GM23248 (cell line): Measurements from ENCODE around the gene HOTAIR. TPM values are rescaled to one million over a fixed set of nuclear protein-coding genes. Genes with fewer than 3 reads are reported as not detected.
A peak's percentile ranks its signal among the peaks of the same experiment; 100 is the strongest.

ENCODE experiments used
- DNase-seq: peaks from one replicate; pipeline ENCODE4 v3.0.0-alpha.2; 2015
- H2AFZ ChIP-seq: fragments of 200-600 bp; sonication (generic); 2 replicates; pipeline ENCODE4 v1.6.1; 2016; ENCODE audit warnings: antibody characterized with exemption
- H3F3A ChIP-seq: fragments of 200-600 bp; sonication (generic); 2 replicates; pipeline ENCODE4 v1.6.1; 2016; ENCODE audit warnings: mild to moderate bottlenecking, antibody characterized with exemption, mixed run types; ENCODE audit not compliant: insufficient read depth
- H3K27ac ChIP-seq: fragments of 200-600 bp; sonication (generic); 2 replicates; pipeline ENCODE4 v1.5.1; 2016; ENCODE audit warnings: mild to moderate bottlenecking
- H3K27me3 ChIP-seq: fragments of 200-600 bp; sonication (generic); replicated peaks from 2 replicates; pipeline ENCODE4 v1.6.1; 2016; ENCODE audit warnings: mild to moderate bottlenecking; ENCODE audit not compliant: insufficient read depth
- H3K36me3 ChIP-seq: fragments of 200-600 bp; sonication (generic); 2 replicates; pipeline ENCODE4 v1.6.1; 2016; ENCODE audit warnings: low read depth, mild to moderate bottlenecking
- H3K4me1 ChIP-seq: fragments of 200-600 bp; sonication (generic); 2 replicates; pipeline ENCODE4 v1.6.1; 2016; ENCODE audit warnings: mild to moderate bottlenecking; ENCODE audit not compliant: insufficient read depth
- H3K4me2 ChIP-seq: fragments of 200-600 bp; sonication (generic); one replicate; pipeline ENCODE4 v1.6.1; 2016; ENCODE audit warnings: mild to moderate bottlenecking; ENCODE audit not compliant: unreplicated experiment
- H3K4me3 ChIP-seq: fragments of 200-600 bp; sonication (generic); 2 replicates; pipeline ENCODE4 v1.5.1; 2016; ENCODE audit warnings: mild to moderate bottlenecking
- H3K79me2 ChIP-seq: fragments of 200-600 bp; sonication (generic); 2 replicates; pipeline ENCODE4 v1.6.1; 2016; ENCODE audit warnings: mild to moderate bottlenecking; ENCODE audit not compliant: insufficient read depth
- H3K9ac ChIP-seq: fragments of 200-600 bp; sonication (generic); 2 replicates; pipeline ENCODE4 v1.6.1; 2016; ENCODE audit warnings: mild to moderate bottlenecking
- H3K9me2 ChIP-seq: fragments of 200-600 bp; sonication (generic); 2 replicates; pipeline ENCODE4 v1.6.1; 2016; ENCODE audit warnings: mixed run types, mild to moderate bottlenecking, moderate library complexity; ENCODE audit not compliant: insufficient read depth
- H3K9me3 ChIP-seq: fragments of 200-600 bp; sonication (generic); one replicate; pipeline ENCODE4 v1.6.1; 2017; ENCODE audit warnings: low read depth
- H4K20me1 ChIP-seq: fragments of 200-600 bp; sonication (generic); 2 replicates; pipeline ENCODE4 v1.6.0; 2016; ENCODE audit not compliant: insufficient read depth
- EZH2 ChIP-seq: fragments of 200-600 bp; sonication (generic); IDR thresholded peaks from 2 replicates; pipeline ENCODE4 v1.6.1; 2018; ENCODE audit warnings: antibody characterized with exemption, mild to moderate bottlenecking; ENCODE audit not compliant: insufficient read depth, poor library complexity, severe bottlenecking
- EZH2phosphoT487 ChIP-seq: fragments of 200-600 bp; sonication (generic); IDR thresholded peaks from 2 replicates; pipeline ENCODE4 v1.6.1; 2018; ENCODE audit warnings: antibody characterized with exemption, moderate library complexity, mild to moderate bottlenecking, low read depth; ENCODE audit not compliant: insufficient read depth
- whole genome bisulfite sequencing, 2 experiments: methylation state at CpG; one replicate each; pipeline ENCODE4 v1.1.6; 2015 to 2017; ENCODE audit warnings: low lambda C conversion rate in 2 of 2, low coverage in 1 of 2; ENCODE audit errors: missing lambda C conversion rate in 2 of 2; 5-methylcytosine and 5-hydroxymethylcytosine counted together
- in situ Hi-C: fragments of 300-500 bp; cut with MboI; formaldehyde crosslinking; loops from 2 replicates; pipeline ENCODE4 v1.15.0; 2020
- microRNA counts: library from miRNA; unstranded; fragments of <30 nt; microRNA quantifications from one replicate; lab custom pipeline; 2016
- microRNA-seq: library from miRNA; unstranded; fragments of <30 nt; microRNA quantifications from one replicate; pipeline ENCODE4, GENCODE V29; 2016; ENCODE audit warnings: borderline number of aligned reads
- polyA plus RNA-seq: library from polyadenylated mRNA; unstranded; fragments of >200 nt; fragmentation: Nextera tagmentation; extraction: Ambion mirVana; gene quantifications from 2 replicates; pipeline ENCODE4 v1.2.1, GENCODE V29; 2016
- small RNA-seq: library from RNA; depleted of rRNA; stranded (forward); fragments of <200 nt; gene quantifications from one replicate; pipeline ENCODE3, GENCODE V24; 2014; ENCODE audit warnings: low read depth, low replicate concordance
- total RNA-seq: library from RNA; depleted of rRNA; stranded (reverse); fragments of >200 nt; shearing (Covaris generic); gene quantifications from 2 replicates; pipeline ENCODE4 v1.2.3, GENCODE V29; 2014; rRNA removed

Gene HOTAIR
- total and polyA plus RNA-seq, 2 experiments from 2014 or later, result not detected

DNA sequence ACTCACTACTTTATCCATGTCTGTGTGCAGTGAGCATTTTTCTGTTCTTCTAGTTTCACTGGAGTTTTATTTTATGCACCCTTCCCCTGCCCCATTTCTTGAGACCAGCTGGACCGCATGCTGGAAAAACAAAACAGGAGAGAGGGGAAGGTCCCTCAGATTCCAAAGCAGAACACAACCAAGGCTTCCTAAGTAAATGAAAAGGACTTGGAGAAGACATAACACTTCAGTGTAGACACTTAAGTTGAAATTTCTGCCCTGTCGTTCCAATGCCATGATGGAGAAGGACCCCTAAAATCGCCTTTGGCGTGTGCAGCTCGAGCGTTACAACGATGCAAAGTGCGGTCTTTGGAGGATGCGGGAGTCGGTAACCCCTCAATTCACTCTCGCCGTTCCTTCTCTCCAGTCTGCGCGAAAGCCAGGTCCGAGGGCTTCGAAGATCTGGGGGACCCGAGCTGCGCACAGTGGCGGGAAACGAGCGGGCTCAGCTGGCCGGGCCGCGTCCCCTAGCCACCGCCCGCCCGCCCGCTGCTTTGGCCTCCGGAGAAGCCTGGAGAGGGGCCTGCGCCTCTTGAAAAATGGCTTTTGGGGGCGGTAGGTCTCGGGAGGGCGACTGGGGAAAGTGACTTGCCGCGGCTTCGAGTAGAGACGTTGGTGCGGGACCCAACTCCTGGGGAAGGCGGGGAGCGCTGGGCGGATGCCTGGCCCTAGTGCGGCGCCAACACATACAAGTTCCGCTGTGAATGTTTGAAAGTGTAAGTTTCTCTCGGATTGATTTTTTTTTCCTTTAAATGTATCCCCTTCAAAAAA is 47.3 kb downstream of the HOTAIR start:
- Histone ChIP-seq H3K4me1 (no peaks in the 10 kb centered on the region), H3F3A (no peaks in the 10 kb centered on the region), H3K9ac (no peak overlapping the region), H3K27ac (no peak overlapping the region), H3K36me3 (no peaks in the 10 kb centered on the region), H3K79me2 (no peaks in the 10 kb centered on the region), H2AFZ (no peak overlapping the region), H3K27me3 (peaks cover 99% of the 10 kb centered on the region), H3K9me3 (no peaks in the 10 kb centered on the region), H3K4me2 (no peak overlapping the region), H3K4me3 (no peak overlapping the region), H4K20me1 (no peaks in the 10 kb centered on the region), H3K9me2 (no peaks in the 10 kb centered on the region)
- TF ChIP-seq EZH2phosphoT487 (no peak), EZH2 (peak; percentile 66)
- DNase-seq, result no peak
- in situ Hi-C loops, result no loop called here
- 14 to 16% methylated on average over 39 to 45 of the region's 45 CpGs for WGBS, 2 experiments

DNA sequence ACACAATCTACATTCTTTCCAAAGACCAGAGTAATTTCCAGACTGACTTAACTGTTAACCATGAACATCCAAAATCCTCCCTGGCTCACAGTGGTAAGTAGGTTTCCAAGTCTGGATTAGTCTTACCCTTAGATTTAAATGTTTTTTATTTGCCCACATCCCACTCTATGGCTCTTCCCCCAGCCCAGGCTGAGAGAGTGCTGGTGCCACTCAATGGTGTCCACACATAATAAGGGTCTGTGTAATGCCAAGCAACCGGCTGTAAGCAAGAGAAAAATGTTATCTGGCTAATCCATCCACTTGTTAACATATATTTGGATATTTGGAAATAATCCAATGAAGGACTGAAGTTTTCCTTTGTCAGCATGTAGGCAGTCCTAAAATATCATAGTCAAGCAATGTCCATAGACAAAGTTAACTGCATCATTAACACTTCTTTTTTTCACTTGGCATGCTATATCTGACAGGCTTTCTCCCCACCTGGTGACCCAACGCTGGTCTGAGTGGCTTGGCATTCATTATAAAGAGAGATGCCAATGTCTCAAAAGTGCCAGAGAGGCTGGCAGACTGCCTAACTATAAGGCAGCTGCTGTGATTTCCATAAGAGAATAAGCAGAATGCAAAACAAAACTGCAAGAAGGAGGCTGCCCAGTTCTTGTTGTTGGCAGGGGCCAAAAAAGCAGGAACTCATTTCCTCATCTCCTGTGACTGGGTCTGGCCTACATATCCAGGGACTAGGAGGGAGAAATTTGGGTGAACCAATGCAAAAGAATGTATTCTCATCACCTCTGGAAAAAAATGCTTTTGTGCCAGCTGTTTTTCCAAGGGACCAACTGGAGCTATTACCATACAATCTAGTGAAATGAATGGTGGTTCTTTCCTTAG is 50.0 kb downstream of the HOTAIR start:
- no peaks in the 10 kb centered on the region for H3K9me2 ChIP-seq
- H3K9me3 ChIP-seq, result no peaks in the 10 kb centered on the region
- in situ Hi-C loops, result no loop called here
- no peak for TF ChIP-seq EZH2
- no peak for TF ChIP-seq EZH2phosphoT487
- no peaks in the 10 kb centered on the region for H3K4me1 ChIP-seq
- no peak overlapping the region for H2AFZ ChIP-seq
- no peaks in the 10 kb centered on the region for H3K79me2 ChIP-seq
- no peaks in the 10 kb centered on the region for H3K36me3 ChIP-seq
- no peak overlapping the region for H3K27ac ChIP-seq
- no peak overlapping the region for H3K4me3 ChIP-seq
- no peak for DNase-seq
- H3K9ac ChIP-seq, result no peak overlapping the region
- H3K4me2 ChIP-seq, result no peak overlapping the region
- WGBS, 2 experiments, result 9 to 19% methylated on average over 2 of the region's 2 CpGs
- no peaks in the 10 kb centered on the region for H4K20me1 ChIP-seq
- peaks cover 99% of the 10 kb centered on the region for H3K27me3 ChIP-seq
- no peaks in the 10 kb centered on the region for H3F3A ChIP-seq

- 44 to 49% methylated on average over 5 of the region's 5 CpGs for WGBS, 2 experiments
- no peaks in the 10 kb centered on the region for H3K36me3 ChIP-seq
- H3K9me3 ChIP-seq, result no peaks in the 10 kb centered on the region
- H3F3A ChIP-seq, result no peaks in the 10 kb centered on the region
- H3K9me2 ChIP-seq, result no peaks in the 10 kb centered on the region
- H4K20me1 ChIP-seq, result no peaks in the 10 kb centered on the region
- H3K4me1 ChIP-seq, result no peaks in the 10 kb centered on the region
- TF ChIP-seq EZH2, result no peak
- TF ChIP-seq EZH2phosphoT487, result no peak
- no peaks in the 10 kb centered on the region for H3K79me2 ChIP-seq
- H3K4me2 ChIP-seq, result no peak overlapping the region
- peaks cover 87% of the 10 kb centered on the region for H3K27me3 ChIP-seq
- H2AFZ ChIP-seq, result no peak overlapping the region
- no peak overlapping the region for H3K27ac ChIP-seq
- in situ Hi-C loops, result no loop called here
- DNase-seq, result no peak
- no peak overlapping the region for H3K4me3 ChIP-seq
- no peak overlapping the region for H3K9ac ChIP-seq
These were observed 57.7 kb downstream of the HOTAIR start for GRCh38 chr12:53916788-53917655.

MicroRNAs within 50 kb of the gene (microRNA counts, 767-probe panel; counts per million panel counts)
- microRNA hsa-miR-196a-5p (lab: Ali Mortazavi, UCI), result 447 counts per million, percentile 86 among the panel's probes with 10 or more counts

Small RNA genes lying within 50 kb of the gene (microRNA-seq; reads per million reads assigned to microRNA genes)
- gene MIR196A2, result 3.6 reads per million

Small RNA genes lying within 50 kb of the gene (small RNA-seq; reads per million reads assigned to genes)
- not detected for gene AC012531.3
- not detected for gene AC012531.4
- not detected for gene MIR196A2
- not detected for gene RF01905
- not detected for gene RF01906

Other genes with a start within 250 kb of the HOTAIR start
- gene CALCOCO1, start 247.5 kb downstream of the HOTAIR start, total RNA-seq, result 206 and 243 TPM in 2 replicates
- gene CALCOCO1, start 247.5 kb downstream of the HOTAIR start, polyA plus RNA-seq, result 149 and 155 TPM in 2 replicates
- gene CISTR, start 223.0 kb downstream of the HOTAIR start, total RNA-seq, result not detected in 2 replicates
- not detected in 2 replicates for gene CISTR, start 223.0 kb downstream of the HOTAIR start, polyA plus RNA-seq
- gene HOXC13, start 36.1 kb downstream of the HOTAIR start, total RNA-seq, result not detected in 2 replicates
- not detected in 2 replicates for gene HOXC13, start 36.1 kb downstream of the HOTAIR start, polyA plus RNA-seq
- not detected in 2 replicates for gene HOXC12, start 20.1 kb downstream of the HOTAIR start, total RNA-seq
- not detected in 2 replicates for gene HOXC12, start 20.1 kb downstream of the HOTAIR start, polyA plus RNA-seq
- not detected in 2 replicates for gene HOXC11, start 1.8 kb downstream of the HOTAIR start, total RNA-seq
- not detected in 2 replicates for gene HOXC11, start 1.8 kb downstream of the HOTAIR start, polyA plus RNA-seq
- not detected in 2 replicates for gene HOXC10, start 10.2 kb upstream of the HOTAIR start, total RNA-seq
- gene HOXC10, start 10.2 kb upstream of the HOTAIR start, polyA plus RNA-seq, result not detected in 2 replicates
- 2.5 and 3.7 TPM in 2 replicates for gene HOXC9, start 25.2 kb upstream of the HOTAIR start, total RNA-seq
- 5.5 and 6.0 TPM in 2 replicates for gene HOXC9, start 25.2 kb upstream of the HOTAIR start, polyA plus RNA-seq
- 3.8 and 11.3 TPM in 2 replicates for gene HOXC8, start 34.0 kb upstream of the HOTAIR start, total RNA-seq
- 16.7 and 20.8 TPM in 2 replicates for gene HOXC8, start 34.0 kb upstream of the HOTAIR start, polyA plus RNA-seq
- 3.6 and 4.9 TPM in 2 replicates for gene HOXC6, start 53.5 kb upstream of the HOTAIR start, total RNA-seq
- gene HOXC6, start 53.5 kb upstream of the HOTAIR start, polyA plus RNA-seq, result 19.9 and 20.5 TPM in 2 replicates
- gene HOXC5, start 58.1 kb upstream of the HOTAIR start, total RNA-seq, result 1.1 and 1.8 TPM in 2 replicates
- gene HOXC5, start 58.1 kb upstream of the HOTAIR start, polyA plus RNA-seq, result 0.65 and 1.3 TPM in 2 replicates
- gene HOXC4, start 78.9 kb upstream of the HOTAIR start, total RNA-seq, result 2.2 and 3.4 TPM in 2 replicates
- 2.3 and 3.1 TPM in 2 replicates for gene HOXC4, start 78.9 kb upstream of the HOTAIR start, polyA plus RNA-seq
- 34.5 and 38.2 TPM in 2 replicates for gene SMUG1, start 214.0 kb upstream of the HOTAIR start, total RNA-seq
- gene SMUG1, start 214.0 kb upstream of the HOTAIR start, polyA plus RNA-seq, result 48.5 and 49.5 TPM in 2 replicates